Smooth muscle cell (in vitro differentiated cells): Measurements from ENCODE around the gene CWC27. TPM values are rescaled to one million over a fixed set of nuclear protein-coding genes. Genes with fewer than 3 reads are reported as not detected.

ENCODE experiments used
- DNase-seq: peaks from one replicate; lab custom pipeline; 2025; ENCODE audit not compliant: unreplicated experiment; lab: John Stamatoyannopoulos, UW
- H2AFZ ChIP-seq: fragments of 200-600 bp; sonication (generic); 2 replicates; pipeline ENCODE4 v1.6.0; 2016; ENCODE audit warnings: antibody characterized with exemption, low read depth, mild to moderate bottlenecking
- H3F3A ChIP-seq: fragments of 200-600 bp; sonication (generic); 2 replicates; pipeline ENCODE4 v1.6.0; 2017; ENCODE audit warnings: antibody characterized with exemption, low read depth
- H3K27ac ChIP-seq: fragments of 200-600 bp; sonication (generic); 2 replicates; pipeline ENCODE4 v1.5.1; 2016; ENCODE audit warnings: low read depth, mild to moderate bottlenecking
- H3K27me3 ChIP-seq: fragments of 200-600 bp; sonication (generic); 2 replicates; pipeline ENCODE4 v1.6.1; 2016; ENCODE audit warnings: low read depth, mild to moderate bottlenecking
- H3K36me3 ChIP-seq: fragments of 200-600 bp; sonication (generic); 2 replicates; pipeline ENCODE4 v1.5.1; 2016; ENCODE audit warnings: low read depth
- H3K4me1 ChIP-seq: fragments of 200-600 bp; sonication (generic); 2 replicates; pipeline ENCODE4 v1.5.1; 2016; ENCODE audit warnings: low read depth
- H3K4me2 ChIP-seq: fragments of 200-600 bp; sonication (generic); 2 replicates; pipeline ENCODE4 v1.6.0; 2016; ENCODE audit warnings: mild to moderate bottlenecking
- H3K4me3 ChIP-seq: fragments of 200-600 bp; sonication (generic); 2 replicates; pipeline ENCODE4 v1.5.1; 2016; ENCODE audit warnings: mild to moderate bottlenecking
- H3K79me2 ChIP-seq: fragments of 200-600 bp; sonication (generic); 2 replicates; pipeline ENCODE4 v1.6.0; 2016; ENCODE audit warnings: low read depth, mild to moderate bottlenecking
- H3K9ac ChIP-seq: fragments of 200-600 bp; sonication (generic); 2 replicates; pipeline ENCODE4 v1.6.0; 2016; ENCODE audit warnings: low read depth
- H3K9me3 ChIP-seq: fragments of 200-600 bp; sonication (generic); replicated peaks from 2 replicates; pipeline ENCODE4 v1.5.1; 2016; ENCODE audit warnings: low read depth
- H4K20me1 ChIP-seq: fragments of 200-600 bp; sonication (generic); 2 replicates; pipeline ENCODE4 v1.6.0; 2016; ENCODE audit warnings: low read depth
- CTCF ChIP-seq: fragments of 200-600 bp; sonication (generic); IDR thresholded peaks from 2 replicates; pipeline ENCODE4 v1.5.1; 2017; ENCODE audit warnings: borderline replicate concordance, mild to moderate bottlenecking, antibody characterized with exemption; ENCODE audit not compliant: insufficient read depth, poor library complexity, severe bottlenecking
- WGBS: methylation state at CpG from one replicate; pipeline ENCODE4 v1.1.7; 2016; ENCODE audit warnings: low lambda C conversion rate; 5-methylcytosine and 5-hydroxymethylcytosine counted together
- polyA plus RNA-seq: library from polyadenylated mRNA; unstranded; fragments of >200 nt; fragmentation: Nextera tagmentation; extraction: Ambion mirVana; gene quantifications from 2 replicates; pipeline ENCODE4 v1.2.1, GENCODE V29; 2016
- total RNA-seq: library from RNA; depleted of rRNA; stranded (reverse); fragments of >200 nt; gene quantifications from 2 replicates; pipeline ENCODE4 v1.2.3, GENCODE V29; 2014

The CWC27 gene
- total and polyA plus RNA-seq, 2 experiments from 2014 or later, result 34.6 to 40.8 TPM

GRCh38 chr5:65043843-65044359 lies 275.2 kb downstream of the CWC27 start:
- 97% methylated on average over 5 of the region's 5 CpGs for WGBS
- H4K20me1 ChIP-seq, result no peaks in the 10 kb centered on the region
- no peak overlapping the region for H3K4me3 ChIP-seq
- H3K27me3 ChIP-seq, result no peaks in the 10 kb centered on the region
- DNase-seq, result no peak
- H3K27ac ChIP-seq, result no peak overlapping the region
- H3K4me2 ChIP-seq, result no peak overlapping the region
- H3K4me1 ChIP-seq, result no peaks in the 10 kb centered on the region
- no peak overlapping the region for H3K9ac ChIP-seq
- H3F3A ChIP-seq, result peaks cover 8% of the 10 kb centered on the region
- H3K36me3 ChIP-seq, result no peaks in the 10 kb centered on the region
- H2AFZ ChIP-seq, result no peak overlapping the region
- no peaks in the 10 kb centered on the region for H3K79me2 ChIP-seq
- no peak for TF ChIP-seq CTCF
- H3K9me3 ChIP-seq, result no peaks in the 10 kb centered on the region

GRCh38 chr5:65047225-65047624 lies 278.5 kb downstream of the CWC27 start:
- DNase-seq, result no peak
- Histone ChIP-seq H2AFZ (peak overlapping the region; percentile 66), H3K9me3 (no peaks in the 10 kb centered on the region), H3K4me2 (no peak overlapping the region), H3K27ac (no peak overlapping the region), H3K9ac (no peak overlapping the region), H3K27me3 (no peaks in the 10 kb centered on the region), H3K36me3 (peaks cover 3% of the 10 kb centered on the region), H3K79me2 (no peaks in the 10 kb centered on the region), H3F3A (peaks cover 3% of the 10 kb centered on the region), H4K20me1 (no peaks in the 10 kb centered on the region), H3K4me1 (no peaks in the 10 kb centered on the region), H3K4me3 (no peak overlapping the region)
- 71% methylated on average over 3 of the region's 3 CpGs for WGBS
- no peak for TF ChIP-seq CTCF

- Histone ChIP-seq H3K9me3 (no peaks in the 10 kb centered on the region), H3K27ac (no peak overlapping the region), H3K27me3 (no peaks in the 10 kb centered on the region), H3K4me2 (no peak overlapping the region), H3K4me1 (no peaks in the 10 kb centered on the region), H3K4me3 (no peak overlapping the region), H3K9ac (no peak overlapping the region), H3K36me3 (peaks cover 3% of the 10 kb centered on the region), H4K20me1 (no peaks in the 10 kb centered on the region), H3F3A (no peaks in the 10 kb centered on the region), H3K79me2 (no peaks in the 10 kb centered on the region), H2AFZ (no peak overlapping the region)
- TF ChIP-seq CTCF, result no peak
- WGBS, result 90% methylated on average over 2 of the region's 2 CpGs
- no peak for DNase-seq
Observed at GRCh38 chr5:65047948-65048690, 279.4 kb downstream of the CWC27 start.

GRCh38 chr5:65050140-65050539 lies 281.4 kb downstream of the CWC27 start:
- H3K27me3 ChIP-seq, result no peaks in the 10 kb centered on the region
- no peaks in the 10 kb centered on the region for H3F3A ChIP-seq
- no peaks in the 10 kb centered on the region for H4K20me1 ChIP-seq
- no peak overlapping the region for H3K4me3 ChIP-seq
- no peak overlapping the region for H3K27ac ChIP-seq
- TF ChIP-seq CTCF, result no peak
- H3K36me3 ChIP-seq, result peaks cover 3% of the 10 kb centered on the region
- H2AFZ ChIP-seq, result no peak overlapping the region
- no peak overlapping the region for H3K9ac ChIP-seq
- H3K79me2 ChIP-seq, result no peaks in the 10 kb centered on the region
- no peak for DNase-seq
- H3K9me3 ChIP-seq, result no peaks in the 10 kb centered on the region
- H3K4me1 ChIP-seq, result no peaks in the 10 kb centered on the region
- no peak overlapping the region for H3K4me2 ChIP-seq
